GM12873 (cell line): ENCODE measurements around the gene MAPK12.

ENCODE experiments used
- TF ChIP-seq, protein P1 (sequence below): IDR thresholded peaks from 2 replicates; pipeline ENCODE4 v1.5.1; 2012; ENCODE audit warnings: low read depth, mild to moderate bottlenecking, moderate library complexity, low read length, control low read depth; ENCODE audit not compliant: insufficient read depth; ENCODE audit errors: missing control alignments

MAPK12 gene

DNA sequence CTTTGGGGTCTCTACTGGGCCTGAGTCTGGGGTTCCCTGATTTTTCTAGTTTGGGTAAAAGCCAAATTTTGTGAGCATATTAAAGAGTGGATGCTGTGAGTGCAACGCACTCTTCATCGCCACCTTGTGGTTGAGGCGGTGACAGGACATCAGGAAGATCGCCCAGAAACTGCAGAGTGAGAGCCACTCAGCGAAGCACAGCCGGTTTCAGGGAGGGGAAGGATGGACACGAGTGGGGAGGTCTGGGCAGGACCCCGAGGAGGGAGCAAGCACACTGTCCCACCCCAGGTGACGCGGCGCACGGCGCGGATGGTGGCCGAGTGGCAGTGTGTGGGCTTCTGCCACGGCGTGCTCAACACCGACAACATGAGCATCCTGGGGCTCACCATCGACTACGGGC is 51.6 kb downstream of the MAPK12 start:
- TF ChIP-seq, protein P1, sequence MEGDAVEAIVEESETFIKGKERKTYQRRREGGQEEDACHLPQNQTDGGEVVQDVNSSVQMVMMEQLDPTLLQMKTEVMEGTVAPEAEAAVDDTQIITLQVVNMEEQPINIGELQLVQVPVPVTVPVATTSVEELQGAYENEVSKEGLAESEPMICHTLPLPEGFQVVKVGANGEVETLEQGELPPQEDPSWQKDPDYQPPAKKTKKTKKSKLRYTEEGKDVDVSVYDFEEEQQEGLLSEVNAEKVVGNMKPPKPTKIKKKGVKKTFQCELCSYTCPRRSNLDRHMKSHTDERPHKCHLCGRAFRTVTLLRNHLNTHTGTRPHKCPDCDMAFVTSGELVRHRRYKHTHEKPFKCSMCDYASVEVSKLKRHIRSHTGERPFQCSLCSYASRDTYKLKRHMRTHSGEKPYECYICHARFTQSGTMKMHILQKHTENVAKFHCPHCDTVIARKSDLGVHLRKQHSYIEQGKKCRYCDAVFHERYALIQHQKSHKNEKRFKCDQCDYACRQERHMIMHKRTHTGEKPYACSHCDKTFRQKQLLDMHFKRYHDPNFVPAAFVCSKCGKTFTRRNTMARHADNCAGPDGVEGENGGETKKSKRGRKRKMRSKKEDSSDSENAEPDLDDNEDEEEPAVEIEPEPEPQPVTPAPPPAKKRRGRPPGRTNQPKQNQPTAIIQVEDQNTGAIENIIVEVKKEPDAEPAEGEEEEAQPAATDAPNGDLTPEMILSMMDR, result peak; percentile 92

DNA sequence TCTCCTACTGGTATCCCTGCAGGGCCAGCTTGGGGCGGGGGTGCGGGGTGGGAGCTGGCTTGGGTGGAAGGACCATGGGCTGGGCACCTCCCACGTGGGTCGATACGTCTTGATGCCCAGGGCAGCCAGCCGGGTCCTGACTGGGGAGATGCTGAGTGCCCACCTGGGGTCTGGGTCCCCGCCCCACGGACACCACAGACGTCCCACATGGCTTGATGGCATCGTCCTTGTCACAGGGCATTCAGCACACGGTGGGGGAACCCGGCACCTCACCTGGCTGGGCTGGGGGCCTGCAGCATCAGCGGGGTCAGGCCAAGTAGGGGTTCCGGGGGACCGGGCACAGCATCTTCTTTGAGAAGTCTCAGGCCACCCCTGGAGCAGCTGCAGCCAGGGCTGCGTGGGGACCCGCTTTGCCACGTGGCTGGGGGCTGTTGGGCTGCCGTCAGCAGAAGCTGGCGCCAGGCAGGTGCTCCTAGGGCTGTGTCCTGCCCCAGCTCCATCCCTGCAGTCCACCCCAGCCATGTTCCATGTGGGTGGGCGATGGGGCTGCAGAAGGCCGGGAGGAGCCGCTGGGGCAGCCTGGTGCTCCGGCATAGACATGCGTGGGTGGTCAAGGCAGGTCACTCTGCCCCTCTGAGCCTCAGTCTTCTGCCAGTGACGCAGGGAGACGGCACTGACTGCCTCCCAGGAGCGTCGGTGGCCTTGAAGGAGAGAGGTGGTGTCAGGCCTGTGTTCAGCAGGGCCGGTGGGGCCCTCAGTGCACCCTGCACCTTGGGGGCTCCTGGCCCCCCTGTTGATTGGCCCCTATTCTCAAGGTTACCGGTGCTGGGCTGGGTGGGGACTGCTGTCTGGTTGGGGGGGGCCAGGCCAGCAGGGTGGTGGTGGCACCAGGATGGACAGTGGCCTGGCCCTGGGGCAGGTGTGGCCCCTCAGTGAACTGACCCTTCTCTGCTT is 52.3 kb downstream of the MAPK12 start:
- TF ChIP-seq, protein P1, result no peak

DNA sequence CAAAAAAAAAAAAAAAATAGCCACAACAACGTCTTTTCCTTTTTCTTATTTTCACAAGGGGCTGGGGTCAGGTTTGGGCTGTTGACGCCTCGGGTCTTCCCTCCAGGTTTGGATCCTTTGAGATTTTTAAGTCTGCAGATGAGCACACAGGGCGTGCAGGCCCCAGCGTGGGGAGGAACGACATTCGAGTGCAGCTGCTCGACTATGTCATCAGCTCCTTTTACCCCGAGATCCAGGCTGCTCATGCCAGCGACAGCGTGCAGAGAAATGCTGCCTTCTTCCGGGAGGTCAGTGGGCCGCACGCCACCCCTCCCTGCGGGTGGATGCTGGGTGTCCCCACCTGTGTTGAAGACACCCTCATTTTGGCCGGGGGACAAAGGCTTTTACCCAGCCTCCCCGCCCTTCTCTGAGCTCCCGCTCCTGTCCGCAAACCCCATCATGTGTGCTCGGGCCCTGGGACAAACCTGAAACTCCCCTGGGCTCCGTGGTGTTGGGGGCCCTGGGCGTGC is 53.0 kb downstream of the MAPK12 start:
- TF ChIP-seq, protein P1, result no peak

DNA sequence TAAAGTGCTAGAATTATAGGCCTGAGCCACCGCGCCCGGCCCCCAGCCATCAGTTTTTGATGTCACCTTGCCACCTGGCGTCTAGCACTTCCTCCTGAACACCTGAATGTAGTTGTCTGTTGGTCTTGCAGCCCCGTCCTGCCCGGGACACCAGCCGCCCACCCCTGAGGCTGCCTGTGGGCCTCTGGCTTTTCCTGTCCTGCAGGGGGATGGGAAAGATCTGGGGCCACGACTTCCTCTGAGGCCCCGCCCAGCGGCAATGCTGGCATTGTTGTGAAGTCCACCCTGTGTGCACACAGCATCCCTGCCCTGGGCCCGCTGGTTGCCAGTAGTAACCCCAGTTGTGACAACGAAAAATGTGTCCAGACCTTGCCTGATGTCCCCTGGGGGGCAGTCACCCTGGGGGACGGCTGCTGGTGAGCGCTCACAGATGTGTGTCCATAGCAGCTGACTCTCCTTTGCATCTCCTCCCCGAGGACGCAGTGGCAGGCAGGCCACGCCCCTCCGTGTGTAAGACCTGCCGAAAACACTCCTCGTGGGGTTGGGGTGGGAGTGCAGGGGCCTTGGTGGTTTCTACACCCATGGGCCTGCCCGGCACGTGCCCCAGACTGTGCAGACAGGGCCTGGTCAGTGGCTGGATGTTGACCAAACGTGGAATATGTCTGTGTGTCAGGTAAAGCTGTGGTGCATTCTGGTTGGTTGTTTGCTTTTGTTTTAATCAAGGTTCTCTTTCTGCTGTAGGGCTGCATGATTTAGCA is 53.9 kb downstream of the MAPK12 start:
- TF ChIP-seq, protein P1, result no peak

DNA sequence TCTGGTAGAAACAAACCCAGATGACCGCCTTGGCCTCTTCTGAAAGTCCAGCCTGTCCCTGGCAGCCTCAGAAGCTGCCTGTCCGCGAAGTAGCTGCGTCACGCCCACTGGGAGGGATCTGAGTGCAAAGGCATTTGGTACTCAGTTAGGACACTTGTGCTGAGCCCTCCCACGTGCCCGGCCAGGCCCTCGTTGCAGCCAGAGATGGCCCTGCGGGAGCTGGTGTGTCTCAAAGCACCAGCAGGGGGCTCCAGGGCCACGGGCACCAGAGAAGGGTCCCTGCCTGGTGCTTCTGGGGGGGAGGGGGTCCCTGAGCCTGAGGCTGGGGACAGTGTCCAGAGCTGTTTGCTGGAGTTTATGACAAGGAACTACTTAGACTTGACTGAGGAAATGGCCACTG is 54.9 kb downstream of the MAPK12 start:
- TF ChIP-seq, protein P1, result peak; percentile 50

DNA sequence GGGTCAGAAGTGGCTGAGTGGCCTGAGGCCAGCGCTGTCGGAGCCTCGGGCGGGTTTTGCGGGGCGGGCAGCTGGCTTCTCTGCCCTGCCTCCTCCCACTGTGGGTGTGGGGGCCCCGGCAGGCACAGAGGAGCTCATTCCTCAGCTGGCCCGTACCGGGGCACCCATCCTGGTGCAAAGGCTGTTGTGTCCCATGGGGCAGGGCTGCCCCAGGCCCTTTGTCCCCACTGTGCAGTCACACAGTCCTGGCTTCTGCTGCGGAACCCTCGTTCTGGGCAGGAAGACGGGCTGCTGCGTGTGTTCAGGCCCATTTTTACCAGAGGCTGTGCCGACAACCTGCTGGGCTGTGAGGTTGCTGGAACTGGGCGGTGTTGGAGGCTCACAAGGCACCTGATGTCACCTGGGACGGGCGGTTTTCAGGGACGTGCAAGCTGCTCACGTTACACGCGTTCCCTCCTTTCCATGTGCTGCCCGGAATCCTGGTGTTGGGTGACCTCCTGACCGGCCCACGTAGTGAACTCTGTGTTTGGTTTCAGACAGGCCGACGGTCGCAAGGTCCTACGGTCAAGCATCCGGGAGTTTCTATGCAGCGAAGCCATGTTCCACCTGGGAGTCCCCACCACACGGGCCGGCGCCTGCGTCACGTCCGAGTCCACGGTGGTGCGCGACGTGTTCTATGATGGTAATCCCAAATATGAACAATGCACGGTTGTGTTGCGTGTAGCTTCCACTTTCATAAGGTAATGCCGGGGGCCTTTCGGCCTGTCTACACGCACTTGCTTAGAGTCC is 55.5 kb downstream of the MAPK12 start:
- TF ChIP-seq, protein P1, result no peak
